ENCODE measurements around the gene KCNMB1.

DNA sequence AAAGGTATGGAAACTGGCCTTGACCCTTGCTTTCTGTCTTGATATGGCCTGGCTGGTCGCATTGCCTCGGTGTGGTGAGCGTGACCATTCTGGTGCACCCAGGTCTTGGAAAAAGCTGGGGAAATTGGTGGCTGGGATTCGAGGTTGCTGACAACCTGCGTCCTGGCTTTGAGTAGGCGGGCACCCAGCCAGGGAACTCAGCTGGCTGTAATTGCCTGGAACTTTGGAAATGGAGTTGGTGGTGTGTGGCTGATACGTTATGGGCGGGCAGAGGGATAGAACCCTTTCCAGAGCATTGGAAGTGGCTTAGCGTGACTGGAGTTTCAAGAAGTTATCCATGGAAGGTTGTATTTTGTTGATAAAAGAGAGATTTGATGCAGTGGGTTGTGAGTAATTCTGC lies 35.2 kb downstream of the KCNMB1 start:
- TF ChIP-seq, protein P1, sequence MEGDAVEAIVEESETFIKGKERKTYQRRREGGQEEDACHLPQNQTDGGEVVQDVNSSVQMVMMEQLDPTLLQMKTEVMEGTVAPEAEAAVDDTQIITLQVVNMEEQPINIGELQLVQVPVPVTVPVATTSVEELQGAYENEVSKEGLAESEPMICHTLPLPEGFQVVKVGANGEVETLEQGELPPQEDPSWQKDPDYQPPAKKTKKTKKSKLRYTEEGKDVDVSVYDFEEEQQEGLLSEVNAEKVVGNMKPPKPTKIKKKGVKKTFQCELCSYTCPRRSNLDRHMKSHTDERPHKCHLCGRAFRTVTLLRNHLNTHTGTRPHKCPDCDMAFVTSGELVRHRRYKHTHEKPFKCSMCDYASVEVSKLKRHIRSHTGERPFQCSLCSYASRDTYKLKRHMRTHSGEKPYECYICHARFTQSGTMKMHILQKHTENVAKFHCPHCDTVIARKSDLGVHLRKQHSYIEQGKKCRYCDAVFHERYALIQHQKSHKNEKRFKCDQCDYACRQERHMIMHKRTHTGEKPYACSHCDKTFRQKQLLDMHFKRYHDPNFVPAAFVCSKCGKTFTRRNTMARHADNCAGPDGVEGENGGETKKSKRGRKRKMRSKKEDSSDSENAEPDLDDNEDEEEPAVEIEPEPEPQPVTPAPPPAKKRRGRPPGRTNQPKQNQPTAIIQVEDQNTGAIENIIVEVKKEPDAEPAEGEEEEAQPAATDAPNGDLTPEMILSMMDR (optimal IDR thresholded peaks at IDR 0.05 in 1 of 3, IDR thresholded peaks at IDR 0.05 in 1 of 3, conservative IDR thresholded peaks at IDR 0.05 in 1 of 3; ENCODE audit: extremely low read depth in 1 of 3, insufficient read depth in 2 of 3, low read length in 3 of 3) = no peak
- TF ChIP-seq EZH2 (IDR thresholded peaks at IDR 0.05; ENCODE audit: low read length) = no peak
